GM18867 (cell line): ENCODE measurements around the gene GOLGA1.
"Not testable (repeated sequence)": the region's sequence is repeated elsewhere in the genome, so short reads cannot be mapped to it uniquely, and the experiment has no call there.

Source experiments
- ATAC-seq: cut with Tn5 transposase; IDR thresholded peaks from one replicate; pipeline ENCODE4 v1.9.1; 2021; ENCODE audit warnings: mild to moderate bottlenecking, moderate library complexity; ENCODE audit not compliant: unreplicated experiment

The GOLGA1 gene

GRCh38 chr9:124841075-124841821 lies 99.6 kb downstream of the GOLGA1 start:
- ATAC-seq, result no peak

DNA sequence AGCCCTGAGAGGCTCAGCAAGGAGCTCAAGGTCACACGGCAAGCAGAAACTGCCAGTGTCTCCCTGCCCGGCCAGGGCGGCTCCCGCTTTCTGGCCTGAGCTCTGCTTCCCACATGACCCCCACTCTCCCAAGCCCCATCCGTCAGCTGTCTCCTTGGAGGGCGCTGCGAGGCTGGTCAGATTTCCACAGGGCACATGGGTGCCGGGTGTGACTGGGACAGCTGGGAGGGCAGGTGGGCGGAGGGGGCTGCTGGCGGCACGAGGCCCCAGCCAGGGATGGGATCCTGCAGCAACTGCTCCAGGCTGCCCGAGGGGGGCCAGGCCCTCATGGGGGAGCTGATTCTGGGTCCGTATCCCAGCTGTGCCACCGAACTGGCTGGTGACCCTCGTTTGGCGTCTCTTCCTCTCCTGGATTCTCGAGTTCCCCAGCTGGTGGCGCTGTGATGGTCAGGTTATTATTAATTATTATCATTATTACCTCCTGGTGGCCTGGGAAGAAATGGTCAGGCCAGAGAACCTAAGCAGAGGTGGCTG lies 100.5 kb downstream of the GOLGA1 start:
- ATAC-seq, result no peak

DNA sequence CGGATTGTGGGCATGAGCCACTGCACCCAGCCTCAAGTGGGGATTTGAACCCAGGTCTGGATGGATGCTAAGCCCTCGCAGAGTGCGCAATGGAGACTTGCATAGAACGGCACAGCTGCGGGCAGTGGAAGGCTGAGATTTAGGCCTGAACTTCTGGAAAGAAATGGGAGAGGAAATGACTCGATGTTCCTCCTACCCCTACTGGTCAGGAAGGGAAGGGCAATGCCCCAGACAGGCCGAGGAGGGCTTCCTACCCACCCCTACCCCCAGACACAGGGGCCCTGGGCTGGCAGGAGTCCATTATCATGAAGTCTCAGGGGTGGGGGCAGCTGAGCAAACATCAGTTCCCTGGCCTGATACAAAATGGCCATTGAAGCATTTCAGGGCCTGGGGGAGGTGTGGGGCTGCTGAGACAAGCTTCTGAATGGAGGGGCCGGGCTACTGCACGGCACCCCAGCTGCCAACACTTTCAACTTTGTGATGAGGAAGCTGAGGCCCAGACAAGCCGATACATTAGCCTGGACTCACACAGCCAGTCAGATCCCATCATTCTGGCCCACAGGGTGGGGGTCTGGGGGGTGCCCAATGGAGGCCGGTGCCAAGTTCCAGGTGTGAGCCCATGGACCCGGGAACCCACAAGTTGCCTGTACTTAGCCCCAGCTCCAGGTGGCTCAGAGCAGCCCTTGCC lies 101.1 kb downstream of the GOLGA1 start:
- ATAC-seq, result no peak

- not testable (repeated sequence) for ATAC-seq
These were observed 102.2 kb downstream of the GOLGA1 start for GRCh38 chr9:124838567-124839275.

GRCh38 chr9:124838132-124838531 lies 102.8 kb downstream of the GOLGA1 start:
- ATAC-seq, result not testable (repeated sequence)

DNA sequence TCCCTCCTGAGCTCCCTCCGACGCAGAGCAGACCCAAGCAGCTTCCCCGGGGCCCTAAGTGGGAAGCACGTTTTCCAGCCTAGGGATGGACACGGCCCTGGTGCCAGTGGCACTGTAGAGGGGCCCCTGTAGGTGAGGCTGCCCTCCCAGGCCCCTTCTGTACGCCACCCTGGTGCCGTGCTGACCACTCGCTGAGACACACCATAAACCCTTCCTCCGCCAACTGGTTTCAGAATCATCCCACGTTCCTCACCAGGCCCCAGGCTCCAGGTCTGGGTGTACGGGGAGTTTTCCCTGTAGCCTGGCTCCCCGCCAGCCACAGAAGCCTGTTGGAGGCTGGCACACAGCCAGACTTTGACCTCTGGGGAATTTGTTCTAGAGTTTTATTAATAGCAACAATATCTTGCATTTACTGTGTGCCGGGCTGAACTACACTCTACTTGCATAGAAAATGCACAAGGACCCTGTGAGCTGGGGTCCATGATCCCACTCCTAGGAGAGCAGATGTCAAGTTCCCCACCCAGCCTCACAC lies 105.8 kb downstream of the GOLGA1 start:
- ATAC-seq, result no peak

DNA sequence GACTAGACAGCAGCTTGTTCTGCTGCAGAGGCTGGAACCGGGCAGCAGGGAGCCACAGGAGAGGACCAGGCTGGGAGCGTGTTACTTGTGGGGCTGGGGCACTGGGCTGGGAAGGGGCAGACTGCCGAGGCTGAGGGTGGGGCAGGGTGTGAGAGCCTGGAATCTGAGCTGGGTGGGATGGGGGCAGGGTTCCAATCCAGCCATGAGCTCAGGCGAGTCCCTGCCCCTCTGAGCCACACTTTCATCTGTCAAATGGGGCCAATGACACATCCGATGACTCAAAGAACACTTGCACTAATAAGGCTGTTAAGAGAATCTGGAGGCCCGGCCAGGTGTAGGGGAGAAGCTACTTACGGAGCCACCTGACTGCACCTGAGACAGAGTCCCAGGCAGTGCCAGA lies 106.3 kb downstream of the GOLGA1 start:
- ATAC-seq, result no peak

DNA sequence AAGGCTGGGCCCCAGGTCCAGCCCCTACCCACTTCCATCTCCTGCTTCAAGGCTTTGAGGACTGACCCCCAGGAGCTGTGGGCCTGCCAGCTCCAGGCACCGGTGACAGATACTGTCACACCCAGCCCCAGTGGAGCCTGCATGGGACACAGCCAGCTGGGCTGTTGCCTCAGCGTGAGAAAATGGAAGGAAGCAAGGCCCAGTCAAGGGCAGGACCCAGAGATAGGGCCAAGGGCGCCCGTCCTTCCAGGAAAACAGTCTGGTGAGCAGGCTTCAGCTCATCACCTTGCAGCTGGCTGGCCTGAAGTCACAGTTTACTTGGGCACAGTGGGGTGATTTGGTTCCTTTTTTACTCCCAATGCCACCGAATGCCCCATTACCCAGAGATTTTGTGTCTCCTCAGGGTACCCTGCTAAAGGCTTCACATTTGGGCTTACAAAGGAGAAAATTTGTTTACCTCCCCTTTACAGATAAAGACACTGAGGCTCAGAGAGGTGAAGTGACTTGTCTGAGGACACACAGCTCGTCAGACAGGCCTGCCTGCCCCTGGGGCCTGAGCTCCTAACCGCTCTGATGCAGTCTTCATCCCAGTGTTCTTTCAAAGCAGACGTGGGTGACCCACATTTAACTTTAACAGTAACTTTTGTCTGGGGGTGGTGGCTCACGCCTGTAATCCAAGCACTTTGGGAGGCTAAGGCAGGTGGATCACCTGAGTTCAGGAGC lies 109.1 kb downstream of the GOLGA1 start:
- no peak for ATAC-seq

- ATAC-seq, result no peak
These were observed 110.3 kb downstream of the GOLGA1 start for GRCh38 chr9:124830593-124830992.

- ATAC-seq, result no peak
These were observed 111.6 kb downstream of the GOLGA1 start for GRCh38 chr9:124829334-124829669.

- ATAC-seq, result no peak
These were observed 112.2 kb downstream of the GOLGA1 start for GRCh38 chr9:124828489-124829333.
